ENCODE measurements around the gene MLC1. TPM values are rescaled to one million over a fixed set of nuclear protein-coding genes. Genes with fewer than 3 reads are reported as not detected.
A peak's percentile ranks its signal among the peaks of the same experiment; 100 is the strongest.

MLC1 gene
- total and polyA plus RNA-seq, 9 donors = 0.11 to 1.1 (median 0.35) TPM; not detected in 2

DNA sequence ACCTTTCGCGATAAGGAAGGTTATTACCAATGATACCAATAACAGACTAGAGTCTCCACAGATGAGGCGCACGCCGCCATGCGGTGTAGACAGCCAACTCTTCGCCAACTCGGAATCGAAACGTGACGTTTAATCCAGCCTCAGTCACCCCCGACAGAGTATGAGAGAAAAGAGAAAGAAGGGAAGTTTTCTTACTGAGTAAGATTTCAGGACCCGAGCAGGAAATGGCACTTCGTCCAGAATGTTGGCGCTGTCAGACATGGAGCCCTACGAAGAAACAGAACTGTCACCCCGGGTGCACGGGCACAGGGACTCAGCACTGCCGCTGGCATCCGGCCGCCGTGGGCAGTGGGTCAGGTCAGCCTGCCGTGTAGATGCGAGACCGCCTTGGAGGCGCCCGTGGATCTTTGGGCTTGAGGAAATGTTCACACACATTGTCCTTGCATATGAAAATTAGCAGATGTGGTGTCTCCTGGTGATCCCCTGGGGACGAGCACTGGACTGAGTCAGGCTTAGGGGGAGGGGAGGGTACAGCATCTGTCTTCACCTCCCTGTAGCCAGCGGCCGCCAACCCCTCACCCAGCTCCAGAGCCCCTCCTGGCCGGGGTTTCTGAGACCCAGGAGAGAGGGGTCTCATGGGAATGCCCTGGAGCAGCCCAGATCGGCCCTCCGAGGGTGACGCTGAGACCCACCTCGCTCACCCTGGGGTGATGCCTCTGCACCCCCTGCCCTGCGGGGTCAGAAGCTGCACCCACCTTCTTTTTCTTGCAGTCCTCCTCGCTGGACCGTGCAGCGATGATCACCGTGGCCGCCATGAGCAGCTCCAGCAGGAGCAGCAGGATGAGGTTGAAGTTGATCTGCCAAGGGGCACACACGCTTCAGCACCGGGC lies 8.3 kb downstream of the MLC1 start:
- DNase-seq = no peak
- Histone ChIP-seq H3K4me1 (ENCODE audit: insufficient read depth) (no peaks in the 10 kb centered on the region), H3K4me3 (no peak overlapping the region), H3K27ac (no peak overlapping the region), H3K36me3 (no peaks in the 10 kb centered on the region), H3K27me3 (no peaks in the 10 kb centered on the region), H3K9me3 (no peaks in the 10 kb centered on the region)
- intact Hi-C loops (cut with DNase I) = no loop called here
- 87 to 88% (median 87%) methylated on average over 43 of the region's 43 CpGs for WGBS, 3 donors
- TF ChIP-seq, protein P1, sequence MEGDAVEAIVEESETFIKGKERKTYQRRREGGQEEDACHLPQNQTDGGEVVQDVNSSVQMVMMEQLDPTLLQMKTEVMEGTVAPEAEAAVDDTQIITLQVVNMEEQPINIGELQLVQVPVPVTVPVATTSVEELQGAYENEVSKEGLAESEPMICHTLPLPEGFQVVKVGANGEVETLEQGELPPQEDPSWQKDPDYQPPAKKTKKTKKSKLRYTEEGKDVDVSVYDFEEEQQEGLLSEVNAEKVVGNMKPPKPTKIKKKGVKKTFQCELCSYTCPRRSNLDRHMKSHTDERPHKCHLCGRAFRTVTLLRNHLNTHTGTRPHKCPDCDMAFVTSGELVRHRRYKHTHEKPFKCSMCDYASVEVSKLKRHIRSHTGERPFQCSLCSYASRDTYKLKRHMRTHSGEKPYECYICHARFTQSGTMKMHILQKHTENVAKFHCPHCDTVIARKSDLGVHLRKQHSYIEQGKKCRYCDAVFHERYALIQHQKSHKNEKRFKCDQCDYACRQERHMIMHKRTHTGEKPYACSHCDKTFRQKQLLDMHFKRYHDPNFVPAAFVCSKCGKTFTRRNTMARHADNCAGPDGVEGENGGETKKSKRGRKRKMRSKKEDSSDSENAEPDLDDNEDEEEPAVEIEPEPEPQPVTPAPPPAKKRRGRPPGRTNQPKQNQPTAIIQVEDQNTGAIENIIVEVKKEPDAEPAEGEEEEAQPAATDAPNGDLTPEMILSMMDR (IDR thresholded peaks at IDR 0.05) = no peak
- TF ChIP-seq EP300 (IDR thresholded peaks at IDR 0.05) (no peak), POLR2A (IDR thresholded peaks at IDR 0.05) (no peak)

DNA sequence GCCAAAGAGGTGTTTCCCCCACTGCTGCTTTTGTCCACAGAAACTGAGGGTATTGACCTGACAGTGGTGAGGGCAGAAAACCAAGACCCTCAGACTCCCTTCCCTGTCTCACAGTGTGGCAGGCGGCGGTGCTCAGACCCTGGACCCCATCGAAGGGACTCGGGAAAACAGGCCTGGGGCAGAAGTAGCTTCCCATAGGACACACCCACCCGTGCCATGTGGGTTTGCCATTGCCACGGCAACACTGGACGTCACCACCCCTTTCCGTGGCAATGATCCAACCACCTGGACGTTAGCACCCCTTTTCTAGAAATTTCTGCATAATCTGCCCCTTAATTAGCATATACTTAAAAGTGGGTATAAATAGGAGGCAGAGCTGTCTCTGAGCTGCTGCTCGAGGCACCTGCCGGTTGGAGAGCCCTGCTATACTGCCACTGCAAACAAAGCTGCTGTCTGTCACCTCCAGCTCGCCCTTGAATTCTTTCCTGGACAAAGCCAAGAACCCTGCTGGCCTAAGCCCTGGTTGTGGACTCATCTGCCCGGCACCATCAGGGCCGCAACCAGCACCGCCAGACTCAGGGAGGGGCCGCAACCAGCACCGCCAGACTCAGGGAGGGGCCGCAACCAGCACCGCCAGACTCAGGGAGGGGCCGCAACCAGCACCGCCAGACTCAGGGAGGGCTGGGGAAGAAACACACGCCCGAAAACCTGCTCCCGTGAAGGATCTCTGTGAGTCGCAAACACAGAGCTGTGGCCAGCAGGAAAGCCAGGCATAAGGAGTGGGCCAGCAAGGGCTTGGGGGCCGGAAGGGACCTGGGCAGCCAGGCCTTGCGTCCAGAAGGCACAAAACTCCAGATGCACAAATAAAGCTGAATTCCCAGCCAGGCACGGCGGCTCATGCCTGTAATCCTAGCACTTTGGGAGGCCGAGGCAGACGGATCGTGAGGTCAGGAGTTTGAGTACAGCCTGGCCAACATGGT lies 10.4 kb downstream of the MLC1 start:
- DNase-seq = peak in 1 of 5 donors; percentile 31
- H3K27me3 ChIP-seq = no peaks in the 10 kb centered on the region
- TF ChIP-seq, protein P1 (IDR thresholded peaks at IDR 0.05) = no peak
- TF ChIP-seq EP300 (IDR thresholded peaks at IDR 0.05) = no peak
- no peak for TF ChIP-seq POLR2A (IDR thresholded peaks at IDR 0.05)
- intact Hi-C loops (cut with DNase I) = no loop called here
- H3K4me3 ChIP-seq = no peak overlapping the region
- no peaks in the 10 kb centered on the region for H3K9me3 ChIP-seq
- H3K27ac ChIP-seq = no peak overlapping the region
- no peaks in the 10 kb centered on the region for H3K36me3 ChIP-seq
- no peaks in the 10 kb centered on the region for H3K4me1 ChIP-seq (ENCODE audit: insufficient read depth)
- 81 to 87% (median 83%) methylated on average over 32 of the region's 32 CpGs for WGBS, 3 donors

- Histone ChIP-seq H3K27me3 (no peaks in the 10 kb centered on the region), H3K36me3 (no peaks in the 10 kb centered on the region), H3K9me3 (no peaks in the 10 kb centered on the region), H3K4me3 (no peak overlapping the region), H3K4me1 (ENCODE audit: insufficient read depth) (no peaks in the 10 kb centered on the region), H3K27ac (no peak overlapping the region)
- intact Hi-C loops (cut with DNase I) = no loop called here
- no peak for TF ChIP-seq EP300 (IDR thresholded peaks at IDR 0.05)
- TF ChIP-seq POLR2A (IDR thresholded peaks at IDR 0.05) = no peak
- TF ChIP-seq, protein P1 (IDR thresholded peaks at IDR 0.05) = no peak
- WGBS, 3 donors = 76 to 77% (median 77%) methylated on average over 17 of the region's 17 CpGs
- no peak for DNase-seq
These were observed 11.2 kb downstream of the MLC1 start for GRCh38 chr22:50074056-50074455.

DNA sequence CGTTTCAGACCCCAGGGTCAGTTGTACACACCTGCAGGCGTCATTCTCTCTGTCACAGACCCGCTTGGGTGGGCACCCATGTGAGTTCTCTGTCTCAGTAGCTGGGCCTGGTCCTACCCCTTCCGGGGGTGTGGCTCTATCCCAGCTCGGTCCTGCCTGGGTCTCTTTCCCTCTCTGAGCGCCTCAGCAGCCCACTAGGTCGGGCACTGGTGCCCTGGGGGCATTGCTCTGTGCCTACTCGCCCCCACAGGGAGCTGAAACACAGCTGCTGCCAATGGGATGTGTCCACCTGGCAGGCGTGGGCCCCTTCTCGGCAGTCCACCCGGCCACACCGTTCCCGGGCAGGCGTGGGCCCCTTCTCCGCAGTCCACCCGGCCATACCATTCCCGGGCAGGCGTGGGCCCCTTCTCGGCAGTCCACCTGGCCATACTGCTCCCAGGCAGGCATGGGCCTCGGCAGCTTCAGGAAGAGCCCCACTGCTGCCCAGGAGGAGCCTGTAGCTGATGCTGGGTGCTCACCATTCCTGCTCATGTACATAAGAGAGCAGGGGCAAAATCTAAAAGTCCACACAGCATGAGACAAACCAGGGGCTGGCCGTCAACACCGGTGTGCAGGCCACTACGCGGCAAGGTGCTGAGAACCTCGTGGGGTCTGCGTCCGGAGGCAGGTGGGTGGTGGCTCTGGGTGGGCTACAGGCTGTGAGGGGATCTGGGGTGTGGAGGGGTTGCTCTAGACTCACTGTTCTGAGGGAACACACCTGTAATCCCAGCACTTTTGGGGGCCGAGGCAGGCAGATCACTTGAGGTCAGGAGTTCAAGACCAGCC lies 12.3 kb downstream of the MLC1 start:
- H3K4me1 ChIP-seq (ENCODE audit: insufficient read depth) = no peaks in the 10 kb centered on the region
- intact Hi-C loops (cut with DNase I) = no loop called here
- no peak for DNase-seq
- no peak overlapping the region for H3K4me3 ChIP-seq
- no peaks in the 10 kb centered on the region for H3K27me3 ChIP-seq
- H3K36me3 ChIP-seq = no peaks in the 10 kb centered on the region
- H3K27ac ChIP-seq = no peak overlapping the region
- WGBS, 3 donors = 83 to 89% (median 85%) methylated on average over 27 to 28 of the region's 28 CpGs
- no peak for TF ChIP-seq POLR2A (IDR thresholded peaks at IDR 0.05)
- TF ChIP-seq, protein P1 (IDR thresholded peaks at IDR 0.05) = no peak
- no peak for TF ChIP-seq EP300 (IDR thresholded peaks at IDR 0.05)
- no peaks in the 10 kb centered on the region for H3K9me3 ChIP-seq
